ENCODE data around the gene SCNN1G. TPM values are rescaled to one million over a fixed set of nuclear protein-coding genes. Genes with fewer than 3 reads are reported as not detected.

Gene SCNN1G
- total RNA-seq, 1 donor from 2014 or later: not detected

DNA sequence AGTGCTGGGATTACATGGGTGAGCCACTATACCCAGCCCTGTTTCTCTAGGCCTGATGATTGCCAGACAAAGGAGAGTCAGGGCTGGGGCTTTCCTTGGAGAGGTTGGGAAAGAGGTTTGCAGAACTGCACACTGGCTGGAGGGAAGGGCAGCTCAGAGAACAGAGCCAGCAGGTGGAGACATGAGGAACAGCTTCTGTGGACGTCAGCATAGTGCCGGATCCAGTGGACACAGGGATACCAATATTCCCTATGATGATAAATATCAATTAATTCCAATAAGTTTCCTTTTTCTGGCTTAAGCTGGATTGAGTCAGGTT lies 76.3 kb downstream of the SCNN1G start:
- no peak overlapping the region for H3K4me3 Mint-ChIP-seq (ENCODE audit: unreplicated experiment)
- no peak for DNase-seq (ENCODE audit: low spot score)
- H3K4me1 Mint-ChIP-seq (ENCODE audit: low read depth): no peaks in the 10 kb centered on the region
- H3K36me3 Mint-ChIP-seq (ENCODE audit: low read depth): no peaks in the 10 kb centered on the region
- H3K27ac Mint-ChIP-seq (ENCODE audit: unreplicated experiment): no peak overlapping the region
- no peaks in the 10 kb centered on the region for H3K9me3 Mint-ChIP-seq (ENCODE audit: low read depth)
- TF ChIP-seq, protein P1, sequence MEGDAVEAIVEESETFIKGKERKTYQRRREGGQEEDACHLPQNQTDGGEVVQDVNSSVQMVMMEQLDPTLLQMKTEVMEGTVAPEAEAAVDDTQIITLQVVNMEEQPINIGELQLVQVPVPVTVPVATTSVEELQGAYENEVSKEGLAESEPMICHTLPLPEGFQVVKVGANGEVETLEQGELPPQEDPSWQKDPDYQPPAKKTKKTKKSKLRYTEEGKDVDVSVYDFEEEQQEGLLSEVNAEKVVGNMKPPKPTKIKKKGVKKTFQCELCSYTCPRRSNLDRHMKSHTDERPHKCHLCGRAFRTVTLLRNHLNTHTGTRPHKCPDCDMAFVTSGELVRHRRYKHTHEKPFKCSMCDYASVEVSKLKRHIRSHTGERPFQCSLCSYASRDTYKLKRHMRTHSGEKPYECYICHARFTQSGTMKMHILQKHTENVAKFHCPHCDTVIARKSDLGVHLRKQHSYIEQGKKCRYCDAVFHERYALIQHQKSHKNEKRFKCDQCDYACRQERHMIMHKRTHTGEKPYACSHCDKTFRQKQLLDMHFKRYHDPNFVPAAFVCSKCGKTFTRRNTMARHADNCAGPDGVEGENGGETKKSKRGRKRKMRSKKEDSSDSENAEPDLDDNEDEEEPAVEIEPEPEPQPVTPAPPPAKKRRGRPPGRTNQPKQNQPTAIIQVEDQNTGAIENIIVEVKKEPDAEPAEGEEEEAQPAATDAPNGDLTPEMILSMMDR (IDR thresholded peaks at IDR 0.05): no peak
- peaks cover 15% of the 10 kb centered on the region for H3K27me3 Mint-ChIP-seq (ENCODE audit: low read depth)

Other genes starting within 250 kb of the SCNN1G start
- gene USP31, start 33.3 kb upstream of the SCNN1G start, total RNA-seq: 8.7 to 9.3 TPM (median 8.7 TPM) in 3 replicates
- not detected in 3 replicates for gene SCNN1B, start 119.6 kb downstream of the SCNN1G start, total RNA-seq